ENCODE measurements around the gene RNF8.

DNA sequence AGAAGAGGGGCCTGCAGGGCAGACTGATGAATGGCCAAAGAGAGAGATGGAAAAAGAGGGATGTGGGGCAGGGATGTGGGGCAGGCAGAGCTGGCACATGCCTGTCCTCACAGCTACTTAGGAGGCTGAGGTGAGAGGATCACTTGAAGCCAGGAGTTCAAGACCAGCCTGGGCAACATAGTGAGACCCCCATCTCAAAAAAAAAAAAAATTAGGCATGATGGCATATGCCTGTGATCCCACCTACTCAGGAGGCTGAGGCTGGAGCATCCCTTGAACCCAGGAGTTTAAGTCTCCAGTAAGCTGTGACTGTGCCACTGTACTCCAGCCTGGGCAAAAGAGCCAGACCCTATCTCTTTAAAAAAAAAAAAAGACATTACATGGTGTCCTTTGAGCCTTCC, 34.8 kb downstream of the RNF8 start:
- no peak for TF ChIP-seq CTCF (IDR thresholded peaks at IDR 0.05)
- TF ChIP-seq POLR2A (IDR thresholded peaks at IDR 0.05): no peak
